HepG2 (cell line): ENCODE results near the gene TUBB3. TPM values are rescaled to one million over a fixed set of nuclear protein-coding genes. Genes with fewer than 3 reads are reported as not detected.

Experiments used
- ATF2 ChIP-seq: sonication (generic); formaldehyde crosslinking; IDR thresholded peaks from 2 replicates; pipeline ENCODE4 v1.4.0; 2020; ENCODE audit warnings: missing genetic modification reagents
- ETS1 ChIP-seq: sonication (generic); formaldehyde crosslinking; IDR thresholded peaks from 2 replicates; pipeline ENCODE4 v1.4.0; 2020; ENCODE audit warnings: missing genetic modification reagents
- GTF3A ChIP-seq: sonication (generic); formaldehyde crosslinking; conservative IDR thresholded peaks from 2 replicates; pipeline ENCODE4 v1.4.0; 2020; ENCODE audit warnings: mild to moderate bottlenecking, missing genetic modification reagents
- HNF1B ChIP-seq: sonication (generic); formaldehyde crosslinking; IDR thresholded peaks from 2 replicates; pipeline ENCODE4 v1.5.1; 2020; ENCODE audit warnings: mild to moderate bottlenecking, moderate library complexity, missing genetic modification reagents
- MED13 ChIP-seq: sonication (generic); formaldehyde crosslinking; IDR thresholded peaks from 2 replicates; pipeline ENCODE4 v1.5.0; 2020; ENCODE audit warnings: missing genetic modification reagents
- MIER2 ChIP-seq: IDR thresholded peaks from 2 replicates; pipeline ENCODE4 v1.6.1; 2016; ENCODE audit warnings: missing biosample characterization, missing genetic modification reagents
- MIXL1 ChIP-seq: IDR thresholded peaks from 2 replicates; pipeline ENCODE4 v1.6.1; 2016
- MXD4 ChIP-seq: IDR thresholded peaks from 2 replicates; pipeline ENCODE4 v1.6.1; 2016; ENCODE audit warnings: mild to moderate bottlenecking, missing biosample characterization, missing genetic modification reagents
- MXI1 ChIP-seq: IDR thresholded peaks from 3 replicates; pipeline ENCODE4 v1.6.1; 2012; ENCODE audit warnings: low read depth, low read length, inconsistent platforms, borderline replicate concordance
- MZF1 ChIP-seq: sonication (generic); formaldehyde crosslinking; IDR thresholded peaks from 2 replicates; pipeline ENCODE4 v1.8.1; 2023; ENCODE audit warnings: mild to moderate bottlenecking, missing genetic modification reagents, borderline replicate concordance
- POGZ ChIP-seq: sonication (generic); formaldehyde crosslinking; IDR thresholded peaks from 2 replicates; pipeline ENCODE4 v1.4.0; 2020; ENCODE audit warnings: mild to moderate bottlenecking, missing genetic modification reagents
- RBAK ChIP-seq: sonication (generic); formaldehyde crosslinking; IDR thresholded peaks from 2 replicates; pipeline ENCODE4 v1.5.1; 2020; ENCODE audit warnings: mild to moderate bottlenecking, missing genetic modification reagents
- RCOR2 ChIP-seq: IDR thresholded peaks from 2 replicates; pipeline ENCODE4 v1.6.1; 2016; ENCODE audit warnings: missing biosample characterization, missing genetic modification reagents
- REST ChIP-seq, 2 experiments: IDR thresholded peaks; 2 replicates each; pipeline ENCODE4 v1.6.1; 2011 to 2012; ENCODE audit warnings: low read length in 2 of 2, borderline replicate concordance in 1 of 2, low read depth in 1 of 2, mild to moderate bottlenecking in 1 of 2, moderate library complexity in 1 of 2
- STAG1 ChIP-seq: sonication (generic); formaldehyde crosslinking; IDR thresholded peaks from 2 replicates; pipeline ENCODE4 v1.4.0; 2020; ENCODE audit warnings: missing genetic modification reagents
- TAF15 ChIP-seq: fragments of 200-400 bp; formaldehyde crosslinking; IDR thresholded peaks from one replicate; pipeline ENCODE4 v1.6.1; 2018; ENCODE audit warnings: mild to moderate bottlenecking, low read depth, low read length; ENCODE audit not compliant: poor library complexity, severe bottlenecking
- ZNF564 ChIP-seq: sonication (generic); formaldehyde crosslinking; IDR thresholded peaks from 2 replicates; pipeline ENCODE4 v1.8.1; 2023; ENCODE audit warnings: mild to moderate bottlenecking, missing genetic modification reagents
- ZNF704 ChIP-seq: sonication (generic); formaldehyde crosslinking; IDR thresholded peaks from 2 replicates; pipeline ENCODE4 v1.8.1; 2023; ENCODE audit warnings: mild to moderate bottlenecking, inconsistent platforms, moderate library complexity, missing genetic modification reagents, borderline replicate concordance
- ZNF737 ChIP-seq: sonication (generic); formaldehyde crosslinking; IDR thresholded peaks from 2 replicates; pipeline ENCODE4 v1.5.0; 2020; ENCODE audit warnings: missing genetic modification reagents, mild to moderate bottlenecking, borderline replicate concordance
- ZNF777 ChIP-seq: sonication (generic); formaldehyde crosslinking; IDR thresholded peaks from 2 replicates; pipeline ENCODE4 v1.4.0; 2020; ENCODE audit warnings: missing genetic modification reagents
- ZSCAN20 ChIP-seq: sonication (generic); formaldehyde crosslinking; IDR thresholded peaks from 2 replicates; pipeline ENCODE4 v1.4.0; 2020; ENCODE audit warnings: missing genetic modification reagents, mild to moderate bottlenecking, borderline replicate concordance
- polyA plus RNA-seq, 8 experiments: library from polyadenylated mRNA; depleted of rRNA in 3 of 8; stranded (reverse) in 7 of 8; unstranded in 1 of 8; fragments of >200 nt; fragmentation: Illumina TruSeq in 4 of 8; extraction: Trizol in 4 of 8; gene quantifications; 2 replicates each; pipeline versions ENCODE4 v1.2.1 to v1.2.3, GENCODE V29; 2011 to 2016; ENCODE audit warnings: low read depth in 4 of 8, missing spikeins in 1 of 8, mixed read lengths in 1 of 8; ENCODE audit not compliant: insufficient read depth in 1 of 8
- total RNA-seq, 5 experiments: library from RNA; depleted of rRNA; stranded (reverse); fragments of >200 nt; fragmentation: Illumina TruSeq; extraction: Trizol; gene quantifications; 2 replicates each; pipeline ENCODE4 v1.2.3, GENCODE V29; 2016; ENCODE audit warnings: low read depth in 1 of 5

TUBB3 gene
- total and polyA plus RNA-seq, 2 of the 13 experiments (the other 11 are each of a cell fraction or from before 2014, with no cell fraction given): 110 to 185 TPM

GRCh38 chr16:89917773-89918452 lies 5.2 kb upstream of the TUBB3 start (continued):
- TF ChIP-seq HNF1B (CRISPR knock-in tag) (peak; percentile 93), ZNF777 (CRISPR knock-in tag) (peak; percentile 89), ATF2 (CRISPR knock-in tag) (peak; percentile 91), ZNF564 (CRISPR knock-in tag) (peak; percentile 98), MXI1 (peak; percentile 97; the same call in 2 of the 3 replicates), ZNF704 (CRISPR knock-in tag) (peak; percentile 99), RCOR2 (CRISPR knock-in tag) (peak; percentile 91), REST (IDR thresholded peaks at IDR 0.05; ENCODE audit: borderline replicate concordance in 1 of 2, low read depth in 1 of 2, low read length in 2 of 2) (no peak), ZSCAN20 (peak; percentile 97), ZNF737 (no peak; the same call in 1 of the 2 replicates), MXD4 (peak; percentile 91), TAF15 (no peak), STAG1 (peak; percentile 29; the same call in 1 of the 2 replicates), GTF3A (CRISPR knock-in tag) (peak; percentile 96; the same call in 1 of the 2 replicates), MZF1 (no peak; the same call in 1 of the 2 replicates), ETS1 (peak; percentile 99), MIXL1 (peak; percentile 91), MIER2 (CRISPR knock-in tag) (peak; percentile 86), MED13 (peak; percentile 90), POGZ (CRISPR knock-in tag) (peak; percentile 69), RBAK (CRISPR knock-in tag) (peak; percentile 77; the same call in 1 of the 2 replicates)
